ENCODE data around the gene PODNL1.
"Not testable (repeated sequence)": the region's sequence is repeated elsewhere in the genome, so short reads cannot be mapped to it uniquely, and the experiment has no call there.

The PODNL1 gene

DNA sequence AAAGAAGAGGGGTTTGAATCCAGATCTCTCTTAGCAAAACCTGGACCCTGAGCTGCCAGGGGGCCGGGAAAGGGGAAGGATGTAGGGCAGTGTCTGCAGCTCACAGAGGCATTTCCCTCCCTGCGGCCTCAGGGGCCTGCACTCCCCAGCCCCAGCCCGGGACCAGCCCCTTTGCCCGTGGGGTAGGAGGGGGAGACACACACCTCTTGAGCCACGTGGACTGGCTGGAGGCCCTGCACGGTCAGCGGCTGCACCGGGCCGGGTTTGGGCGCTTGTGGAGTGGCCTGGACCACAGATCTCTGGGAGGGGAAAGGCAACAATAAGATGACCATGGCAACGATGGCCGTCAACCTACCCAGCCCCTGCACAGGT, 41.0 kb upstream of the PODNL1 start:
- Mint-ChIP-seq H3K4me3 (no peak overlapping the region), H3K27me3 (no peaks in the 10 kb centered on the region), H3K36me3 (peaks cover 2% of the 10 kb centered on the region), H3K27ac (no peak overlapping the region), H3K4me1 (peaks cover 11% of the 10 kb centered on the region), H3K9me3 (no peaks in the 10 kb centered on the region)

DNA sequence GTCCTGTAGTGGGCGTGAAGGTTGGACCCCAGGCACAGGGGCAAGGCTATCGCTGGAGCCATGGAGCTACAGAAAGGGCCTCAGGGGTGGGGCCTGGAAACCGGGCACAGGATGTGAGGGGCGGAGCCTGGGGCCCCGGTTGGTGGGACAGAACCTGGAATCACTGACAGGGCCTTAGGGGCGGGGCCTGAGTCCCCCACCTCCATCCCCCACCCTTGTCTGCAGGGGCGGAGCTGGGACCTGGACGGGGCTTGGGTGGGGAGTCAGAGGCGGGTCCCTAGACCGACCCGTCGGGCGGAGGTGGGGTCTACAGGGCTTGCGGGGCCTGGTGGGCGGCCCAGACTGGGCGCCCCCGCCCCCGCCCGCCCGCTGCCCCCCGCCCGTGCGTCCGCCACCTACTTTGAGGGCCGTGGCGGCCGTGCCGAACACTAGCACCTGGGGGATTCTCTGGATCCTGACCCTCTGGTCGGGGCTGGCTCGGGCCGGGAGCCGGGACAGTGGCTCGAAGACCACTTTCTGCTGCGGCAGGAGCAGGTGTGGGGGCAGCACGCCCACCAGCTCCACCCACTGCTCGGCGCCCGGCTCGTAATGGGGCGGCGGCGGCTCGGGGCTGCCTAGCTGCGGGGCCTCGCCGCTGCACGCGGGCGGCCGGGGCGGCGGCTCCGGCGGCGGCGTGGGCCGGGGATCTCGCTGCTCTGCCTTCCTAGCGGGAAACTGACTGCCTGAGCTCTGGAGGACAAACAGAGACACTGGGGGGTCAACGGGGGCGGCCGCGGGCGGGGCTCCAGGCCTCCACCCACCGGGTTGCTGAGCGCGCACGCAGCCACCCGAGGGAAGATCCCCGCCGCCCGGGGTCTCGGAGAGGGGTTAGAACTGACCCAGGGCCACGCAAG, 40.4 kb upstream of the PODNL1 start:
- peaks cover 5% of the 10 kb centered on the region for H3K36me3 Mint-ChIP-seq
- H3K27me3 Mint-ChIP-seq: no peaks in the 10 kb centered on the region
- H3K27ac Mint-ChIP-seq: no peak overlapping the region
- peaks cover 16% of the 10 kb centered on the region for H3K4me1 Mint-ChIP-seq
- H3K4me3 Mint-ChIP-seq: no peak overlapping the region
- H3K9me3 Mint-ChIP-seq: no peaks in the 10 kb centered on the region

DNA sequence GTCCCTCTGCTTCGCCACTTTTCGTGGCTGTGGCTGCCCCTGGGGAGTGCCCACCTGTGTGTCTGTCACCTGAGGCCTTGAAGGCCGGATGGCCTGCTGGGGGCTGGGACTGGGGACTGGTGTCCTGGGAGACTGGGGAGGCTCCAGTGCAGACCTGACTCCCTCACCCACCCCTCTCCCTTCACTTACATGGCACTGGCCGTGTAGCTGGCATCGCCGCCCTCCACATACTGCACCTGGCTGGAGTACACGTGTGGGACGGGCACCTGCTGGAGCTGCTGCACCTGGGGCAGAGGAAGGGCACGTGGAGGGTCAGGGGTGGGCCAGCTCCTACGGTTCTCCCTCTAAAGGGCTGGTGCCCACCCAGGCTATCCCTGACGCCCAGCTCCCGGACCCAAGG, 39.6 kb upstream of the PODNL1 start:
- Mint-ChIP-seq H3K9me3 (no peaks in the 10 kb centered on the region), H3K4me3 (no peak overlapping the region), H3K36me3 (peaks cover 5% of the 10 kb centered on the region), H3K27ac (no peak overlapping the region), H3K27me3 (no peaks in the 10 kb centered on the region), H3K4me1 (peaks cover 12% of the 10 kb centered on the region)

DNA sequence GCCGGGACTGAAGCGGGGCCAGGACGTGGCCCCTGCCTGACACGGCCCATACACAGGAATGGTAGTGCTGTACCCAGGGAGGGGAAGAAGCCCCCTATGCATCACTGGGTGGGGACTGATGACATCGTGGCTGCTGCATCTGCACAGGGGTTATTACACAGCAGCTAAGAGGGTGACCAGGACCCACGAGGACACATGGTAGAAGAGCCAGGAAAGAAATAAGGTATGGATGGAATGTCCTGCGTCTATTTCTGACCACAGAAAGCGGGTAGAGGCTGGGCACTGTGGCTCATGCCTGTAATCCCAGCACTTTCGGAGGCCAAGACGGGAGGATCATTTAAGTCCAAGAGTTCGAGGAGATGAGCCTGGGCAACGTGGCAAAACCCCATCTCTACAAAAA, 38.2 kb upstream of the PODNL1 start:
- H3K27ac Mint-ChIP-seq: peak overlapping the region; percentile 46
- H3K4me1 Mint-ChIP-seq: peaks cover 10% of the 10 kb centered on the region
- H3K36me3 Mint-ChIP-seq: peaks cover 5% of the 10 kb centered on the region
- H3K4me3 Mint-ChIP-seq: no peak overlapping the region
- H3K9me3 Mint-ChIP-seq: no peaks in the 10 kb centered on the region
- no peaks in the 10 kb centered on the region for H3K27me3 Mint-ChIP-seq

- Mint-ChIP-seq H3K36me3 (peaks cover 5% of the 10 kb centered on the region), H3K4me3 (no peak overlapping the region), H3K9me3 (no peaks in the 10 kb centered on the region), H3K27me3 (no peaks in the 10 kb centered on the region), H3K4me1 (peaks cover 10% of the 10 kb centered on the region), H3K27ac (no peak overlapping the region)
Measured at GRCh38 chr19:13975870-13976269, 37.7 kb upstream of the PODNL1 start.

DNA sequence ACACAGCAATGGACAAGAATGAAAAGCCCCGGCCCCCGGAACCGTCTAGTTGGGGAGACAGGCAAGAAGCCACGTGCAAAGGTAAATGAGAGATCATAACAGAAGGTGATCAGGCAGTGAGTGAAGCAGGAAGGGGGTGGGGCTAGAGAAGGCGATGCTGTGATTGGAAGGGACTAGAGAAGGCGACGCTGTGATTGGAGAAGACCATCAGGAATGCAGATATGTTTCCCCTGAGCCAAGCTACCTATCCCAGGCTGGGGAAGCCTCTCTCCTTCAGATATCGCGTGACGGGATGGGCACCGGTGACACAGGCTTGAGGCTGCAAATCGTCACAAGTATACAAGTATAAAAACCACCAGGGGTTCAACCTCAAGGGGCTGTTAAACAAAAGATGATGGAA, 35.9 kb upstream of the PODNL1 start:
- peak overlapping the region; percentile 76 for H3K27ac Mint-ChIP-seq
- H3K36me3 Mint-ChIP-seq: peaks cover 6% of the 10 kb centered on the region
- H3K27me3 Mint-ChIP-seq: no peaks in the 10 kb centered on the region
- peak overlapping the region; percentile 13 for H3K4me3 Mint-ChIP-seq
- no peaks in the 10 kb centered on the region for H3K9me3 Mint-ChIP-seq
- peaks cover 10% of the 10 kb centered on the region for H3K4me1 Mint-ChIP-seq

DNA sequence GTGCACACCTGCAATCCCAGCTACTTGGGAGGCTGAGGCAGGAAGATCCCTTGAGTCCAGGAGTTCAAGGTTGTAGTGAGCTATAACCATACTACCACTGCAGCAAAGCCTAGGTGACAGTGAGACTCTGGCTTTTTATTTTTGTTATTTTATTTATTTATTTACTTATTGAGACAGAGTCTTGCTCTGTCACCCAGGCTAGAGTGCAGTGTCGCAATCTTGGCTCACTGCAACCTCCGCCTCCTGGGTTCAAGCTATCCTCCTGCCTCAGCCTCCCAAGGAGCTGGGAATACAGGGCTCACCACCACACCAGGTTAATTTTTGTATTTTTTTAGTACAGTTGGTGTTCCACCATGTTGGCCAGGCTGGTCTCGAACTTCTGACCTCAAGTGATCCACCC, 35.3 kb upstream of the PODNL1 start:
- H3K36me3 Mint-ChIP-seq, H3K4me3 Mint-ChIP-seq, H3K27ac Mint-ChIP-seq, H3K4me1 Mint-ChIP-seq, H3K9me3 Mint-ChIP-seq, H3K27me3 Mint-ChIP-seq: not testable (repeated sequence)

DNA sequence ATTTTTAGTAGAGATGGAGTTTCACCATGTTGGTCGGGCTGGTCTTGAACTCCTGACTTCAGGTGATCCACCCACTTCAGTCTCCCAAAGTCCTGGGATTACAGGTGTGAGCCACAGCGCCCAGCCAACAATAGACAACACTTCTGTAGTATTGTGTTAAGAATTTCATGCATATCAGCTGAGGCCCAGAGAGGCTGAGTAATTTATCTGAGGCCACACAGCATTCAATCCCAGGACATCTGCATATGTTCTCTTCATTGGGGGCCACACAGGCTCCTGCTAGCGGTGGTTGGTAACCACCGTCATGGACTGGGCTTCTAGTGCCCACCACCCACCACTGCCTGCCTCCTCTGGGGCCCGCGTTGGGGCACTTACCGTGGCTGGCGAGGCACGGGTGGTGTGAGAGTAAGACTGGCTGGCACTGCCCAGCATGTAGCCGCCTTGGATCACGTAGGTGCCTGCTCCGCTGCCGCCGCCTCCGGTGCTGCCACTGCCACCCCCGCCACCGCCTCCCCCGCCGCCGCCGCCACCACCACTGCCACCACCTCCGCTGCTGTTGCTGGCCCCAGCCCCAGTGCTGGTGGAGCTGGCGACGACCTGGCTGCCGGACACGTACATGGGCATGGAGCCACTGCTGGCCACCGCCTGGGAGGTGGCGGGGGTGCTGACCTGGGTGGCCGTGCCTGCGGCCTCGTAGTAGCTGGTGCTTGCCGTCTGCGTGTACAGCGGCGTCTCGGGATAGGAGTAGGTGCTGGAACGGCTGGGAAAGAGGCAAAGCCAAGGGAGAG, 34.3 kb upstream of the PODNL1 start:
- Mint-ChIP-seq H3K4me1 (peaks cover 10% of the 10 kb centered on the region), H3K27ac (no peak overlapping the region), H3K9me3 (no peaks in the 10 kb centered on the region), H3K36me3 (peaks cover 8% of the 10 kb centered on the region), H3K4me3 (no peak overlapping the region), H3K27me3 (no peaks in the 10 kb centered on the region)

DNA sequence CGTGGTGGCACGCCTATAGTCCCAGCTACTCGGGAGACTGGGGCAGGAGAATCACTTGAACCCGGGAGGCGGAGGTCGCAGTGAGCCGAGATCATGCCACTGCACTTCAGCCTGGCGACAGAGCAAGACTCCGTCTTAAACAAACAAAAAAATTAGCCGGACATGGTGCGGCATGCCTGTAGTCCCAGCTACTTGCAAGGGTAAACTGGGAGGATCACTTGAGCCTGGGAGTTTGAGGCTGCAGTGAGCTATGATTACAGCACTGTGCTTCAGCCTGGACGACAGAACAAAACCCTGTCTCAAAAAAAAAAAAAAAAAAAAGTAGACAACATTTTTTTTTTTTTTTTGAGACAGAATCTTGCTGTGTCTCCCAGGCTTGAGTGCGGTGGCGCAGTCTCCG, 33.7 kb upstream of the PODNL1 start:
- not testable (repeated sequence) for H3K4me3 Mint-ChIP-seq, H3K27ac Mint-ChIP-seq, H3K27me3 Mint-ChIP-seq, H3K4me1 Mint-ChIP-seq, H3K36me3 Mint-ChIP-seq, H3K9me3 Mint-ChIP-seq

- H3K27ac Mint-ChIP-seq: no peak overlapping the region
- H3K36me3 Mint-ChIP-seq: peaks cover 8% of the 10 kb centered on the region
- no peak overlapping the region for H3K4me3 Mint-ChIP-seq
- peaks cover 10% of the 10 kb centered on the region for H3K4me1 Mint-ChIP-seq
- no peaks in the 10 kb centered on the region for H3K27me3 Mint-ChIP-seq
- no peaks in the 10 kb centered on the region for H3K9me3 Mint-ChIP-seq
Measured at GRCh38 chr19:13969897-13970296, 31.7 kb upstream of the PODNL1 start.

- Mint-ChIP-seq H3K4me1 (peaks cover 3% of the 10 kb centered on the region), H3K36me3 (peaks cover 3% of the 10 kb centered on the region), H3K4me3 (no peak overlapping the region), H3K27me3 (no peaks in the 10 kb centered on the region), H3K27ac (no peak overlapping the region), H3K9me3 (no peaks in the 10 kb centered on the region)
Measured at GRCh38 chr19:13968999-13969398, 30.8 kb upstream of the PODNL1 start.

- H3K9me3 Mint-ChIP-seq: no peaks in the 10 kb centered on the region
- H3K27me3 Mint-ChIP-seq: no peaks in the 10 kb centered on the region
- H3K4me3 Mint-ChIP-seq: no peak overlapping the region
- no peaks in the 10 kb centered on the region for H3K4me1 Mint-ChIP-seq
- peaks cover 3% of the 10 kb centered on the region for H3K36me3 Mint-ChIP-seq
- no peak overlapping the region for H3K27ac Mint-ChIP-seq
Measured at GRCh38 chr19:13968383-13968935, 30.2 kb upstream of the PODNL1 start.

GRCh38 chr19:13967206-13967605, 29.0 kb upstream of the PODNL1 start:
- not testable (repeated sequence) for H3K4me3 Mint-ChIP-seq, H3K36me3 Mint-ChIP-seq, H3K9me3 Mint-ChIP-seq, H3K27ac Mint-ChIP-seq, H3K4me1 Mint-ChIP-seq, H3K27me3 Mint-ChIP-seq

- Mint-ChIP-seq H3K4me1 (no peaks in the 10 kb centered on the region), H3K4me3 (no peak overlapping the region), H3K9me3 (no peaks in the 10 kb centered on the region), H3K27me3 (no peaks in the 10 kb centered on the region), H3K27ac (no peak overlapping the region), H3K36me3 (peaks cover 3% of the 10 kb centered on the region)
Measured at GRCh38 chr19:13966684-13967128, 28.5 kb upstream of the PODNL1 start.

- Mint-ChIP-seq H3K27me3 (no peaks in the 10 kb centered on the region), H3K27ac (no peak overlapping the region), H3K9me3 (no peaks in the 10 kb centered on the region), H3K4me3 (no peak overlapping the region), H3K4me1 (no peaks in the 10 kb centered on the region), H3K36me3 (peaks cover 8% of the 10 kb centered on the region)
Measured at GRCh38 chr19:13965926-13966683, 27.9 kb upstream of the PODNL1 start.
